AG09309 (cell line): ENCODE data around the gene ADAMTS4.

Experiments
- DNase-seq: peaks from one replicate; pipeline ENCODE4 v3.0.0-alpha.2; 2010; ENCODE audit warnings: low read depth
- H3K4me3 ChIP-seq: 2 replicates; pipeline ENCODE4 v1.5.1; 2011; ENCODE audit warnings: mild to moderate bottlenecking, low read depth, low read length, moderate library complexity; ENCODE audit not compliant: control insufficient read depth
- TF ChIP-seq, protein P1 (sequence below): IDR thresholded peaks from 2 replicates; pipeline ENCODE4 v1.5.1; 2011; ENCODE audit warnings: mild to moderate bottlenecking, low read depth, low read length, inconsistent platforms; ENCODE audit not compliant: insufficient read depth, control insufficient read depth; ENCODE audit errors: missing control alignments

ADAMTS4 gene, protein sequence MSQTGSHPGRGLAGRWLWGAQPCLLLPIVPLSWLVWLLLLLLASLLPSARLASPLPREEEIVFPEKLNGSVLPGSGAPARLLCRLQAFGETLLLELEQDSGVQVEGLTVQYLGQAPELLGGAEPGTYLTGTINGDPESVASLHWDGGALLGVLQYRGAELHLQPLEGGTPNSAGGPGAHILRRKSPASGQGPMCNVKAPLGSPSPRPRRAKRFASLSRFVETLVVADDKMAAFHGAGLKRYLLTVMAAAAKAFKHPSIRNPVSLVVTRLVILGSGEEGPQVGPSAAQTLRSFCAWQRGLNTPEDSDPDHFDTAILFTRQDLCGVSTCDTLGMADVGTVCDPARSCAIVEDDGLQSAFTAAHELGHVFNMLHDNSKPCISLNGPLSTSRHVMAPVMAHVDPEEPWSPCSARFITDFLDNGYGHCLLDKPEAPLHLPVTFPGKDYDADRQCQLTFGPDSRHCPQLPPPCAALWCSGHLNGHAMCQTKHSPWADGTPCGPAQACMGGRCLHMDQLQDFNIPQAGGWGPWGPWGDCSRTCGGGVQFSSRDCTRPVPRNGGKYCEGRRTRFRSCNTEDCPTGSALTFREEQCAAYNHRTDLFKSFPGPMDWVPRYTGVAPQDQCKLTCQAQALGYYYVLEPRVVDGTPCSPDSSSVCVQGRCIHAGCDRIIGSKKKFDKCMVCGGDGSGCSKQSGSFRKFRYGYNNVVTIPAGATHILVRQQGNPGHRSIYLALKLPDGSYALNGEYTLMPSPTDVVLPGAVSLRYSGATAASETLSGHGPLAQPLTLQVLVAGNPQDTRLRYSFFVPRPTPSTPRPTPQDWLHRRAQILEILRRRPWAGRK

DNA sequence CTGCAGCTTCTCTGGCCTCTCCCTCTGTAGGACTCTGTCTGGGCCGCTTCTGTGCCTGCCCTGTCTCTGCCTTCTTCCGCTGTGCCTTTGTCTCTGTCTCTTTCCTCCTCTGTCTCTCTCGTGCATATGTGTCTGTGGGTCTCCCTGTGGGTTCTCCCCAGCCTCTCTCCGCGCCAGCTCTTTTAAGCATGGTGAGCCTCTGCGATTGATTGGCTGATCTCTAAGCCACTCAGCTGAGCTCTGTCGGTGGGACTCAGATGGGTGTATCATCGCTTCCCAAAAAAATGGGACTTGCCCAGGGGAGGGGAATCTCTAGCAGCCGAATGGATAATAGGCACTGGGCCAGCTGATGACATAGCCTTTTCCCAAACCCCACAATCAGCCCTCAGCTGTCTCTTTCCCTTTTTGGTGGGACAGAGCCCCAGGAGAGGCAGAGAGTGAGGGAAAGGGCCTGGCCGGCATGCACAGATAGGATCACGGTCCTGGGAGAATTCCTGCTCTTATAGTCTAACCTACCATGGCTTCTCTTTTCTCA is at the start of gene ADAMTS4:
Gene ADAMTS4, minus strand, starts transcription at position 158 of the 535 bp plus-strand sequence. CDS start 427 bp downstream, outside the sequence.
- DNase-seq: peak; percentile 77
- peak within 1 kb of the TSS; percentile 66 for H3K4me3 ChIP-seq
- TF ChIP-seq, protein P1, sequence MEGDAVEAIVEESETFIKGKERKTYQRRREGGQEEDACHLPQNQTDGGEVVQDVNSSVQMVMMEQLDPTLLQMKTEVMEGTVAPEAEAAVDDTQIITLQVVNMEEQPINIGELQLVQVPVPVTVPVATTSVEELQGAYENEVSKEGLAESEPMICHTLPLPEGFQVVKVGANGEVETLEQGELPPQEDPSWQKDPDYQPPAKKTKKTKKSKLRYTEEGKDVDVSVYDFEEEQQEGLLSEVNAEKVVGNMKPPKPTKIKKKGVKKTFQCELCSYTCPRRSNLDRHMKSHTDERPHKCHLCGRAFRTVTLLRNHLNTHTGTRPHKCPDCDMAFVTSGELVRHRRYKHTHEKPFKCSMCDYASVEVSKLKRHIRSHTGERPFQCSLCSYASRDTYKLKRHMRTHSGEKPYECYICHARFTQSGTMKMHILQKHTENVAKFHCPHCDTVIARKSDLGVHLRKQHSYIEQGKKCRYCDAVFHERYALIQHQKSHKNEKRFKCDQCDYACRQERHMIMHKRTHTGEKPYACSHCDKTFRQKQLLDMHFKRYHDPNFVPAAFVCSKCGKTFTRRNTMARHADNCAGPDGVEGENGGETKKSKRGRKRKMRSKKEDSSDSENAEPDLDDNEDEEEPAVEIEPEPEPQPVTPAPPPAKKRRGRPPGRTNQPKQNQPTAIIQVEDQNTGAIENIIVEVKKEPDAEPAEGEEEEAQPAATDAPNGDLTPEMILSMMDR: no peak

DNA sequence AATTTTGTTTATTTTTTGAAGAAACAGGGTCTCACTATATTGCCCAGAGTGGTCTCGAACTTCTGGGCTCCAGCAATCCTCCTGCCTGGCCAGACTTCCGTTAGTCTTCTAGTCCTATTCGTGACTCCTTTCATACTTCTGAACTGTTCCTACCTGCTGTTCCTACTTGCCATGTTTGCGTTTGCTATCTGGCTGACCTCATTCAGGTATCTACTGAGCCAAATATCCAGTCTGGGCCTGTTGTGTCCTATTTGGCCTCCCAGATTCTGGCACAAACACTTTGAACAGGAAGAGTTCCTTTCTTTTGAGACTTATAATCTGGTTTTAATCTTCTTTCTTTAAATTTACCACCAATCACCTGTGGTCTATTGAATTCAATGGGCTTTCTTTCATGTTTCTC is 46.0 kb upstream of the ADAMTS4 start:
- H3K4me3 ChIP-seq: no peak overlapping the region
- TF ChIP-seq, protein P1: no peak
- no peak for DNase-seq

DNA sequence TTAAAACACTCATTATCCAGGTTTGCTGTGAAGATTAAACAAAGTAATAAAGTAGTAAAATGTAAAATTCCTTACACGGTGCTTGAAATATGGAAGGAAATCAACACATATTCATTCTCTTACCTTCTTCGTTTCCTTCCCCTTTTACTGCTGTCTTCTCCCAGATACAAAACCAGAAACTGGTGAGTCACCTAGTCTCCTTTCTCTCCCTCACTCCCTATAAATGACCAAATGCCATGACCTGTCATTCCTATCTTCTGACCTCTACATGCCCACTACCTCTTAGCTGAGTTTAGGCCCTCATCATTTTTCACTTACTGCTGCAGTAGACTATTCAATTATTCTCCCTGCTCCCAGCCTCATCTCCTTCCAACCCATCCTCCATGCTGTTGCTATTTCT is 43.5 kb upstream of the ADAMTS4 start:
- DNase-seq: no peak
- TF ChIP-seq, protein P1: no peak
- H3K4me3 ChIP-seq: no peak overlapping the region

DNA sequence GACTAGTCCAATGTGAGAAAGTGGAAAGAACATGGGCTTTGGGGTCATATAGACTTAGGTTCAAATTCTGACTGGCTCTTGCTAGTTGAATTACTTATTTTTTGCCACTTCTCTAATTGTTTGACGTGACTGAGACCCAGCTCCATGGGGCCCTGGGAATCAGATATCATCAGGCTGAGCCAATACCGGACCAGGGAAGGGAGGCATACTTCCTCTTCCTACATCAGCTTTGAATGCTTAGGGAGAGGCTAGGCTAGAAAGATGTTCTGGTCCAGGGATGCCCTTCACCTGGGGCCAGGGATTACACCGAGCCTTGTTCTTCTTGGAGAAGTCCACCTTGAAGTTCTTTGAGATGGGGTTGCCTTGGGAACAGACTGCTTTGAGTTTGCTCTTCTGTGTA is 42.8 kb upstream of the ADAMTS4 start:
- DNase-seq: no peak
- H3K4me3 ChIP-seq: no peak overlapping the region
- TF ChIP-seq, protein P1: no peak

DNA sequence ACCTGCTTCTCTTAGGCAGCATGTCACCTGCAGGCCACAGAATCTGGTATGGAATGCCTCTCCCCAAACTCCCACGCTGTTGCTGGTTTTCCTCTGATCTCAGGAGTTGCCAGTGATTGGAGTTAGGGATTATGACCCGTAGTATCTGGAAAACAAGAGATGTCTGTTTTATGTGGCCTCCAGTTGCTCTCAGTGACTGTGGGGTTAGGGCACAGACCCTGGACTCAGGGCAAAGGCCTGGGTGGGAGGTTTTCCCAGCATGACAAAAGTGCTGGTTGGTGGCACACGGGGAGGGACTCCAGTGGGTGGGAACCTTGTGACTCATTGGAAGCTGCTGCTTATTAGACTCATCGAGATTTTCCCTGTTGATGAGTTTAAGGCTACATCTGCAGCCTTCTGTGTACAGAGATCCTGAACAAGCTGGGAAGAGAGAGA is 39.2 kb upstream of the ADAMTS4 start, which contains the start of gene NR1I3:
Gene NR1I3, minus strand, starts transcription at position 165 of the 435 bp plus-strand sequence. CDS start 1,638 bp downstream, outside the sequence.
- H3K4me3 ChIP-seq: no peak within 1 kb of the TSS

More for the DNA sequence above, 39.2 kb upstream of the ADAMTS4 start, which contains the start of gene NR1I3:
- TF ChIP-seq, protein P1: no peak
- DNase-seq: no peak
